ENCODE data around the gene OLFML3. TPM values are rescaled to one million over a fixed set of nuclear protein-coding genes. Genes with fewer than 3 reads are reported as not detected.

OLFML3 gene
- total and polyA plus RNA-seq, 4 experiments from 2014 or later: 0.42 to 0.70 TPM; not detected in 2

- H3K9me3 Mint-ChIP-seq: peaks cover 0 to 7% (median 0%) of the 10 kb centered on the region in 8 donors
- peak overlapping the region in 7 of 8 donors; percentile 21 to 99 (median 92) for H3K4me3 Mint-ChIP-seq
- Histone ChIP-seq H3K27ac (ENCODE audit: low read depth, low read length) (peak overlapping the region; percentile 97), H3K27me3 (ENCODE audit: insufficient read depth, low read length) (no peaks in the 10 kb centered on the region), H3K4me1 (ENCODE audit: insufficient read depth, low read length) (peaks cover 89% of the 10 kb centered on the region), H3K9me3 (ENCODE audit: control insufficient read depth in 1 of 2, low read length in 2 of 2) (no peaks in the 10 kb centered on the region), H3K4me3 (ENCODE audit: low read length in 2 of 2) (no peak overlapping the region), H3K36me3 (ENCODE audit: insufficient read depth, low read length) (no peaks in the 10 kb centered on the region)
- no peaks in the 10 kb centered on the region for H3K27me3 Mint-ChIP-seq
- POLR2A ChIA-PET (ENCODE audit: partially characterized antibody): interaction anchor here (0.8 to 9.1 kb wide), 4 partner anchors 9 to 543 kb away, joined by 3 to 120 read pairs (median 4); no protein-coding TSS in a partner anchor
- peaks cover 3 to 23% of the 10 kb centered on the region in 2 donors for H3K36me3 Mint-ChIP-seq
- peaks cover 58 to 91% (median 76%) of the 10 kb centered on the region in 4 donors for H3K4me1 Mint-ChIP-seq
- peak overlapping the region; percentile 89 to 100 (median 97) for H3K27ac Mint-ChIP-seq
- CTCF ChIA-PET (ENCODE audit: partially characterized antibody): interaction anchor here (0.9 to 8.3 kb wide), 5 partner anchors 11 to 116 kb away, joined by 3 to 98 read pairs (median 3); no protein-coding TSS in a partner anchor
- DNase-seq: no peak
- intact Hi-C loops (cut with micrococcal nuclease): no loop called here
Measured at GRCh38 chr1:113934511-113935055, 44.7 kb upstream of the OLFML3 start.

- H3K27me3 ChIP-seq (ENCODE audit: insufficient read depth, low read length): no peaks in the 10 kb centered on the region
- ChIA-PET CTCF (ENCODE audit: partially characterized antibody) (interaction anchor here (0.9 to 8.3 kb wide), 4 partner anchors 11 to 116 kb away, joined by 3 to 98 read pairs (median 3); no protein-coding TSS in a partner anchor), POLR2A (ENCODE audit: partially characterized antibody) (interaction anchor here (0.8 to 9.1 kb wide), 5 partner anchors 9 to 544 kb away, joined by 3 to 120 read pairs (median 4); partner anchors contain the start of gene RSBN1)
- H3K27ac Mint-ChIP-seq: peak overlapping the region; percentile 61 to 84 (median 73)
- H3K36me3 ChIP-seq (ENCODE audit: insufficient read depth, low read length): no peaks in the 10 kb centered on the region
- no peak overlapping the region for H3K4me3 ChIP-seq (ENCODE audit: low read length in 2 of 2)
- H3K36me3 Mint-ChIP-seq: peaks cover 3 to 24% of the 10 kb centered on the region in 2 donors
- peaks cover 63 to 95% (median 81%) of the 10 kb centered on the region in 4 donors for H3K4me1 Mint-ChIP-seq
- H3K4me3 Mint-ChIP-seq: peak overlapping the region in 5 of 8 donors; percentile 26 to 62 (median 39)
- intact Hi-C loops (cut with micrococcal nuclease): no loop called here
- no peak for DNase-seq
- peaks cover 0 to 7% (median 0%) of the 10 kb centered on the region in 8 donors for H3K9me3 Mint-ChIP-seq
- H3K27me3 Mint-ChIP-seq: no peaks in the 10 kb centered on the region
- no peaks in the 10 kb centered on the region for H3K9me3 ChIP-seq (ENCODE audit: control insufficient read depth in 1 of 2, low read length in 2 of 2)
- no peak overlapping the region for H3K27ac ChIP-seq (ENCODE audit: low read depth, low read length)
- peaks cover 95% of the 10 kb centered on the region for H3K4me1 ChIP-seq (ENCODE audit: insufficient read depth, low read length)
Measured at GRCh38 chr1:113935176-113935575, 44.1 kb upstream of the OLFML3 start.

GRCh38 chr1:113935970-113936369, 43.3 kb upstream of the OLFML3 start:
- ChIA-PET CTCF (ENCODE audit: partially characterized antibody) (interaction anchor here (1.1 to 8.3 kb wide), 2 partner anchors 12 to 66 kb away, joined by 3 to 98 read pairs; no protein-coding TSS in a partner anchor), POLR2A (ENCODE audit: partially characterized antibody) (interaction anchor here (1.2 to 9.1 kb wide), 3 partner anchors 11 to 124 kb away, joined by 3 to 120 read pairs (median 4); partner anchors contain the start of gene RSBN1)
- H3K27me3 Mint-ChIP-seq: no peaks in the 10 kb centered on the region
- DNase-seq: no peak
- no peaks in the 10 kb centered on the region for H3K27me3 ChIP-seq (ENCODE audit: insufficient read depth, low read length)
- peaks cover 71 to 95% (median 85%) of the 10 kb centered on the region in 4 donors for H3K4me1 Mint-ChIP-seq
- H3K4me3 ChIP-seq (ENCODE audit: low read length in 2 of 2): no peak overlapping the region
- peak overlapping the region; percentile 44 to 84 (median 66) for H3K27ac Mint-ChIP-seq
- H3K9me3 Mint-ChIP-seq: peaks cover 0 to 4% (median 0%) of the 10 kb centered on the region in 8 donors
- peaks cover 8% of the 10 kb centered on the region for H3K36me3 ChIP-seq (ENCODE audit: insufficient read depth, low read length)
- no peaks in the 10 kb centered on the region for H3K9me3 ChIP-seq (ENCODE audit: control insufficient read depth in 1 of 2, low read length in 2 of 2)
- no peak overlapping the region for H3K27ac ChIP-seq (ENCODE audit: low read depth, low read length)
- intact Hi-C loops (cut with micrococcal nuclease): no loop called here
- peaks cover 99% of the 10 kb centered on the region for H3K4me1 ChIP-seq (ENCODE audit: insufficient read depth, low read length)
- H3K36me3 Mint-ChIP-seq: peaks cover 11 to 24% of the 10 kb centered on the region in 2 donors
- peak overlapping the region in 4 of 8 donors; percentile 16 to 62 (median 29) for H3K4me3 Mint-ChIP-seq

- H3K27ac ChIP-seq (ENCODE audit: low read depth, low read length): peak overlapping the region; percentile 14
- no peak for DNase-seq
- H3K4me1 ChIP-seq (ENCODE audit: insufficient read depth, low read length): peaks cover 95% of the 10 kb centered on the region
- peaks cover 11% of the 10 kb centered on the region for H3K36me3 ChIP-seq (ENCODE audit: insufficient read depth, low read length)
- Mint-ChIP-seq H3K27ac (peak overlapping the region; percentile 65 to 89 (median 82)), H3K4me3 (peak overlapping the region; percentile 56 to 83 (median 78)), H3K36me3 (peaks cover 15 to 28% of the 10 kb centered on the region in 2 donors), H3K4me1 (peaks cover 69 to 91% (median 81%) of the 10 kb centered on the region in 4 donors), H3K27me3 (no peaks in the 10 kb centered on the region), H3K9me3 (peaks cover 0 to 4% (median 0%) of the 10 kb centered on the region in 8 donors)
- intact Hi-C loops (cut with micrococcal nuclease): no loop called here
- CTCF ChIA-PET (ENCODE audit: partially characterized antibody): interaction anchor here (0.8 to 1.8 kb wide), 3 partner anchors 10 to 348 kb away, joined by 3 to 7 read pairs (median 4); no protein-coding TSS in a partner anchor
- no peaks in the 10 kb centered on the region for H3K9me3 ChIP-seq (ENCODE audit: control insufficient read depth in 1 of 2, low read length in 2 of 2)
- POLR2A ChIA-PET (ENCODE audit: partially characterized antibody): interaction anchor here (1.1 to 7.7 kb wide), 4 partner anchors 7 to 12 kb away, joined by 3 to 88 read pairs (median 6); partner anchors contain the start of gene HIPK1
- no peak overlapping the region for H3K4me3 ChIP-seq (ENCODE audit: low read length in 2 of 2)
- H3K27me3 ChIP-seq (ENCODE audit: insufficient read depth, low read length): no peaks in the 10 kb centered on the region
Measured at GRCh38 chr1:113937146-113937545, 42.1 kb upstream of the OLFML3 start.

- peaks cover 12% of the 10 kb centered on the region for H3K36me3 ChIP-seq (ENCODE audit: insufficient read depth, low read length)
- peak overlapping the region in 6 of 7 donors; percentile 67 to 89 (median 84) for H3K27ac Mint-ChIP-seq
- DNase-seq: no peak
- no peak overlapping the region for H3K4me3 ChIP-seq (ENCODE audit: low read length in 2 of 2)
- peaks cover 94% of the 10 kb centered on the region for H3K4me1 ChIP-seq (ENCODE audit: insufficient read depth, low read length)
- no peaks in the 10 kb centered on the region for H3K27me3 Mint-ChIP-seq
- ChIA-PET POLR2A (ENCODE audit: partially characterized antibody) (interaction anchor here (1.4 to 7.7 kb wide), 3 partner anchors 8 to 22 kb away, joined by 5 to 88 read pairs (median 10); partner anchors contain the start of gene HIPK1), CTCF (ENCODE audit: partially characterized antibody) (interaction anchor here (1.0 to 2.5 kb wide), 5 partner anchors 9 to 865 kb away, joined by 3 to 8 read pairs (median 3); partner anchors contain the start of genes AP4B1 and LRIG2)
- peaks cover 66 to 89% (median 78%) of the 10 kb centered on the region in 4 donors for H3K4me1 Mint-ChIP-seq
- H3K9me3 Mint-ChIP-seq: peaks cover 0 to 4% (median 0%) of the 10 kb centered on the region in 8 donors
- H3K27ac ChIP-seq (ENCODE audit: low read depth, low read length): no peak overlapping the region
- H3K4me3 Mint-ChIP-seq: peak overlapping the region in 6 of 8 donors; percentile 35 to 82 (median 50)
- H3K27me3 ChIP-seq (ENCODE audit: insufficient read depth, low read length): no peaks in the 10 kb centered on the region
- intact Hi-C loops (cut with micrococcal nuclease): no loop called here
- H3K36me3 Mint-ChIP-seq: peaks cover 21 to 33% of the 10 kb centered on the region in 2 donors
- no peaks in the 10 kb centered on the region for H3K9me3 ChIP-seq (ENCODE audit: control insufficient read depth in 1 of 2, low read length in 2 of 2)
Measured at GRCh38 chr1:113938192-113938591, 41.1 kb upstream of the OLFML3 start.

- H3K4me1 Mint-ChIP-seq: peaks cover 56 to 85% (median 71%) of the 10 kb centered on the region in 4 donors
- intact Hi-C loops (cut with micrococcal nuclease): loop anchor here (1.0 kb wide), 1 partner anchor 9 kb away; no protein-coding TSS in a partner anchor
Measured at GRCh38 chr1:113940365-113941244, 38.7 kb upstream of the OLFML3 start.

More at GRCh38 chr1:113940365-113941244, 38.7 kb upstream of the OLFML3 start:
- Mint-ChIP-seq H3K4me3 (peak overlapping the region; percentile 59 to 89 (median 82)), H3K27ac (peak overlapping the region; percentile 86 to 97 (median 91)), H3K9me3 (peaks cover 0 to 2% (median 0%) of the 10 kb centered on the region in 8 donors), H3K36me3 (peaks cover 32 to 45% of the 10 kb centered on the region in 2 donors), H3K27me3 (no peaks in the 10 kb centered on the region)
- ChIA-PET POLR2A (ENCODE audit: partially characterized antibody) (interaction anchor here (0.7 to 7.7 kb wide), 8 partner anchors 9 to 1322 kb away, joined by 3 to 88 read pairs (median 4); partner anchors contain the start of genes AP4B1, CAPZA1, DCLRE1B and HIPK1), CTCF (ENCODE audit: partially characterized antibody) (interaction anchor here (0.7 to 3.1 kb wide), 10 partner anchors 8 to 105 kb away, joined by 3 to 20 read pairs (median 5); partner anchors contain the start of genes AP4B1, DCLRE1B and HIPK1)
- peak; percentile 37 to 76 (median 47) for DNase-seq
- Histone ChIP-seq H3K4me1 (ENCODE audit: insufficient read depth, low read length) (peaks cover 85% of the 10 kb centered on the region), H3K27me3 (ENCODE audit: insufficient read depth, low read length) (no peaks in the 10 kb centered on the region), H3K9me3 (ENCODE audit: control insufficient read depth in 1 of 2, low read length in 2 of 2) (no peaks in the 10 kb centered on the region), H3K4me3 (ENCODE audit: low read length in 2 of 2) (peak overlapping the region in 1 of 2 donors; percentile 35), H3K36me3 (ENCODE audit: insufficient read depth, low read length) (peaks cover 15% of the 10 kb centered on the region), H3K27ac (ENCODE audit: low read depth, low read length) (peak overlapping the region; percentile 52)
